Measurements from ENCODE around the gene FAAH. TPM values are rescaled to one million over a fixed set of nuclear protein-coding genes. Genes with fewer than 3 reads are reported as not detected.

Gene FAAH
- total and polyA plus RNA-seq, 2 of the 13 experiments (the other 11 are each of a cell fraction or from before 2014, with no cell fraction given), result 5.4 to 11.0 TPM

DNA sequence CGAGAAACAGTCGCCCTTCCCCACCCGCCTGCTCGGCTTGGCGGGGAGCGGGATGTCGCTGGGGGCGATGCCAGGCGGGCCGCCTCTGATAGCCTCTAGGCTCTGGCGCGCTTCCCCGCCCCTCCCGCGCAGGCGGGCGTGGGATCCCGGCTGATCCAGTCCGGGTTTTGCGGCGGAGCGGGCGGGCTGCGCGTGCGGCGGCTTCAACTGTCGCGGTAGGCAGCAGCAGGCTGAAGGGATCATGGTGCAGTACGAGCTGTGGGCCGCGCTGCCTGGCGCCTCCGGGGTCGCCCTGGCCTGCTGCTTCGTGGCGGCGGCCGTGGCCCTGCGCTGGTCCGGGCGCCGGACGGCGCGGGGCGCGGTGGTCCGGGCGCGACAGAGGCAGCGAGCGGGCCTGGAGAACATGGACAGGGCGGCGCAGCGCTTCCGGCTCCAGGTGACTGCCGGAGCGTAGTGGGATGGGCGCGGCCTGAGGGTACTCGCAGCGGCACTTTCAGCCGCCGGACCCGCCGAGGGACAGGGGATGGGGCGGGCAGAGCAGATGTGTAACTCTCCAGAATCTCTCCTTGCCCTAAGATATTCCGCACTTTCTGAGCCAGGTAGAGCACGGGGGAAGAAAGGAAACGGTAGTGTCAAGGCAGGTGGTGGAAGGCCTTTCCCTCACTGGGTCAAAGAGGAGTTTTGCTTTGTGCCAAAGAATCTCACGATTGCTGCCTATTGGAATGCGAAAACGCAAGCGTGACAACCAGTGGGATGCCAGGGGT lies at the start of gene FAAH (continued):
- TF ChIP-seq, protein P1, sequence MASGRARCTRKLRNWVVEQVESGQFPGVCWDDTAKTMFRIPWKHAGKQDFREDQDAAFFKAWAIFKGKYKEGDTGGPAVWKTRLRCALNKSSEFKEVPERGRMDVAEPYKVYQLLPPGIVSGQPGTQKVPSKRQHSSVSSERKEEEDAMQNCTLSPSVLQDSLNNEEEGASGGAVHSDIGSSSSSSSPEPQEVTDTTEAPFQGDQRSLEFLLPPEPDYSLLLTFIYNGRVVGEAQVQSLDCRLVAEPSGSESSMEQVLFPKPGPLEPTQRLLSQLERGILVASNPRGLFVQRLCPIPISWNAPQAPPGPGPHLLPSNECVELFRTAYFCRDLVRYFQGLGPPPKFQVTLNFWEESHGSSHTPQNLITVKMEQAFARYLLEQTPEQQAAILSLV (CRISPR knock-in tag; IDR thresholded peaks at IDR 0.05; ENCODE audit: borderline replicate concordance), result peak; percentile 91
- TF ChIP-seq HOXA3 (CRISPR knock-in tag; IDR thresholded peaks at IDR 0.05), result peak; percentile 90
- TF ChIP-seq, protein P2, sequence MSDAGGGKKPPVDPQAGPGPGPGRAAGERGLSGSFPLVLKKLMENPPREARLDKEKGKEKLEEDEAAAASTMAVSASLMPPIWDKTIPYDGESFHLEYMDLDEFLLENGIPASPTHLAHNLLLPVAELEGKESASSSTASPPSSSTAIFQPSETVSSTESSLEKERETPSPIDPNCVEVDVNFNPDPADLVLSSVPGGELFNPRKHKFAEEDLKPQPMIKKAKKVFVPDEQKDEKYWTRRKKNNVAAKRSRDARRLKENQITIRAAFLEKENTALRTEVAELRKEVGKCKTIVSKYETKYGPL (CRISPR knock-in tag; IDR thresholded peaks at IDR 0.05), result peak; percentile 74
- TF ChIP-seq ZBTB7B (CRISPR knock-in tag; IDR thresholded peaks at IDR 0.05), result 0 out of 2 replicates have a peak, but pooled peaks have one; percentile 63
- TF ChIP-seq, protein P3, sequence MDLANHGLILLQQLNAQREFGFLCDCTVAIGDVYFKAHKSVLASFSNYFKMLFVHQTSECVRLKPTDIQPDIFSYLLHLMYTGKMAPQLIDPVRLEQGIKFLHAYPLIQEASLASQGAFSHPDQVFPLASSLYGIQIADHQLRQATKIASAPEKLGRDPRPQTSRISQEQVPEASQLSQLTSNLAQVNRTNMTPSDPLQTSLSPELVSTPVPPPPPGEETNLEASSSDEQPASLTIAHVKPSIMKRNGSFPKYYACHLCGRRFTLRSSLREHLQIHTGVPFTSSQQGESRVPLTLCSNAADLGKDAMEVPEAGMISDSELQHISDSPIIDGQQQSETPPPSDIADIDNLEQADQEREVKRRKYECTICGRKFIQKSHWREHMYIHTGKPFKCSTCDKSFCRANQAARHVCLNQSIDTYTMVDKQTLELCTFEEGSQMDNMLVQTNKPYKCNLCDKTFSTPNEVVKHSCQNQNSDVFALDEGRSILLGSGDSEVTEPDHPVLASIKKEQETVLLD (CRISPR knock-in tag; IDR thresholded peaks at IDR 0.05; ENCODE audit: low read depth), result peak; percentile 60; the same call in 1 of the 2 replicates
- TF ChIP-seq, protein P4, sequence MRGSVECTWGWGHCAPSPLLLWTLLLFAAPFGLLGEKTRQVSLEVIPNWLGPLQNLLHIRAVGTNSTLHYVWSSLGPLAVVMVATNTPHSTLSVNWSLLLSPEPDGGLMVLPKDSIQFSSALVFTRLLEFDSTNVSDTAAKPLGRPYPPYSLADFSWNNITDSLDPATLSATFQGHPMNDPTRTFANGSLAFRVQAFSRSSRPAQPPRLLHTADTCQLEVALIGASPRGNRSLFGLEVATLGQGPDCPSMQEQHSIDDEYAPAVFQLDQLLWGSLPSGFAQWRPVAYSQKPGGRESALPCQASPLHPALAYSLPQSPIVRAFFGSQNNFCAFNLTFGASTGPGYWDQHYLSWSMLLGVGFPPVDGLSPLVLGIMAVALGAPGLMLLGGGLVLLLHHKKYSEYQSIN (CRISPR knock-in tag; IDR thresholded peaks at IDR 0.05; ENCODE audit: borderline replicate concordance), result 0 out of 2 replicates have a peak, but pooled peaks have one; percentile 57
- peak; percentile 87; the same call in 1 of the 2 replicates for TF ChIP-seq ZNF772 (CRISPR knock-in tag; IDR thresholded peaks at IDR 0.05)
- TF ChIP-seq ZNF317 (CRISPR knock-in tag; IDR thresholded peaks at IDR 0.05), result 0 out of 2 replicates have a peak, but pooled peaks have one; percentile 43
- no peak for TF ChIP-seq MEIS1 (CRISPR knock-in tag; IDR thresholded peaks at IDR 0.05; ENCODE audit: borderline replicate concordance)
- TF ChIP-seq ZNF839 (CRISPR knock-in tag; IDR thresholded peaks at IDR 0.05; ENCODE audit: borderline replicate concordance), result no peak
- peak; percentile 84 for TF ChIP-seq ZMYM4 (CRISPR knock-in tag; IDR thresholded peaks at IDR 0.05)
- TF ChIP-seq, protein P5, sequence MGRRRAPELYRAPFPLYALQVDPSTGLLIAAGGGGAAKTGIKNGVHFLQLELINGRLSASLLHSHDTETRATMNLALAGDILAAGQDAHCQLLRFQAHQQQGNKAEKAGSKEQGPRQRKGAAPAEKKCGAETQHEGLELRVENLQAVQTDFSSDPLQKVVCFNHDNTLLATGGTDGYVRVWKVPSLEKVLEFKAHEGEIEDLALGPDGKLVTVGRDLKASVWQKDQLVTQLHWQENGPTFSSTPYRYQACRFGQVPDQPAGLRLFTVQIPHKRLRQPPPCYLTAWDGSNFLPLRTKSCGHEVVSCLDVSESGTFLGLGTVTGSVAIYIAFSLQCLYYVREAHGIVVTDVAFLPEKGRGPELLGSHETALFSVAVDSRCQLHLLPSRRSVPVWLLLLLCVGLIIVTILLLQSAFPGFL (CRISPR knock-in tag; IDR thresholded peaks at IDR 0.05), result 0 out of 2 replicates have a peak, but pooled peaks have one; percentile 21
- TF ChIP-seq WIZ (CRISPR knock-in tag; IDR thresholded peaks at IDR 0.05), result peak; percentile 93
- no peak for TF ChIP-seq PHF5A (CRISPR knock-in tag; IDR thresholded peaks at IDR 0.05; ENCODE audit: low read depth, unreplicated experiment)
- TF ChIP-seq, protein P6, sequence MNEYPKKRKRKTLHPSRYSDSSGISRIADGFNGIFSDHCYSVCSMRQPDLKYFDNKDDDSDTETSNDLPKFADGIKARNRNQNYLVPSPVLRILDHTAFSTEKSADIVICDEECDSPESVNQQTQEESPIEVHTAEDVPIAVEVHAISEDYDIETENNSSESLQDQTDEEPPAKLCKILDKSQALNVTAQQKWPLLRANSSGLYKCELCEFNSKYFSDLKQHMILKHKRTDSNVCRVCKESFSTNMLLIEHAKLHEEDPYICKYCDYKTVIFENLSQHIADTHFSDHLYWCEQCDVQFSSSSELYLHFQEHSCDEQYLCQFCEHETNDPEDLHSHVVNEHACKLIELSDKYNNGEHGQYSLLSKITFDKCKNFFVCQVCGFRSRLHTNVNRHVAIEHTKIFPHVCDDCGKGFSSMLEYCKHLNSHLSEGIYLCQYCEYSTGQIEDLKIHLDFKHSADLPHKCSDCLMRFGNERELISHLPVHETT (CRISPR knock-in tag; conservative IDR thresholded peaks at IDR 0.05), result peak; percentile 65; the same call in 1 of the 2 replicates
- TF ChIP-seq NKX3-1 (CRISPR knock-in tag; IDR thresholded peaks at IDR 0.05), result peak; percentile 94
- TF ChIP-seq, protein P7, sequence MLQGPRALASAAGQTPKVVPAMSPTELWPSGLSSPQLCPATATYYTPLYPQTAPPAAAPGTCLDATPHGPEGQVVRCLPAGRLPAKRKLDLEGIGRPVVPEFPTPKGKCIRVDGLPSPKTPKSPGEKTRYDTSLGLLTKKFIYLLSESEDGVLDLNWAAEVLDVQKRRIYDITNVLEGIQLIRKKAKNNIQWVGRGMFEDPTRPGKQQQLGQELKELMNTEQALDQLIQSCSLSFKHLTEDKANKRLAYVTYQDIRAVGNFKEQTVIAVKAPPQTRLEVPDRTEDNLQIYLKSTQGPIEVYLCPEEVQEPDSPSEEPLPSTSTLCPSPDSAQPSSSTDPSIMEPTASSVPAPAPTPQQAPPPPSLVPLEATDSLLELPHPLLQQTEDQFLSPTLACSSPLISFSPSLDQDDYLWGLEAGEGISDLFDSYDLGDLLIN (CRISPR knock-in tag; IDR thresholded peaks at IDR 0.05; ENCODE audit: borderline replicate concordance), result peak; percentile 58; the same call in 1 of the 2 replicates
- peak; percentile 98 for TF ChIP-seq ZNF776 (CRISPR knock-in tag; IDR thresholded peaks at IDR 0.05)
- 0 out of 2 replicates have a peak, but pooled peaks have one; percentile 36 for TF ChIP-seq FOXA3 (CRISPR knock-in tag; IDR thresholded peaks at IDR 0.05)
- peak; percentile 31; the same call in 1 of the 2 replicates for TF ChIP-seq REXO4 (CRISPR knock-in tag; IDR thresholded peaks at IDR 0.05; ENCODE audit: borderline replicate concordance)
